Measurements from ENCODE around the gene CDK19.
"Not testable (repeated sequence)": the region's sequence is repeated elsewhere in the genome, so short reads cannot be mapped to it uniquely, and the experiment has no call there.

The CDK19 gene

GRCh38 chr6:110756817-110757216, 58.5 kb downstream of the CDK19 start:
- no peak for TF ChIP-seq CTCF (IDR thresholded peaks at IDR 0.05; ENCODE audit: low read length)
- no peak for TF ChIP-seq EZH2phosphoT487 (IDR thresholded peaks at IDR 0.05; ENCODE audit: low read length)
- TF ChIP-seq EZH2 (optimal IDR thresholded peaks at IDR 0.05; ENCODE audit: low read depth, low read length), result no peak
- H3K79me2 ChIP-seq (ENCODE audit: low read length), result no peaks in the 10 kb centered on the region
- no peaks in the 10 kb centered on the region for H4K20me1 ChIP-seq (ENCODE audit: insufficient read depth, low read length)
- DNase-seq, result no peak
- no peaks in the 10 kb centered on the region for H3K9me2 ChIP-seq (replicated peaks; ENCODE audit: insufficient read depth, low read length)
- H3K27me3 ChIP-seq (replicated peaks; ENCODE audit: insufficient read depth, low read length), result no peaks in the 10 kb centered on the region
- no peak overlapping the region for H3K4me3 ChIP-seq (ENCODE audit: low read length)
- H3F3A ChIP-seq (ENCODE audit: insufficient read depth, low read length), result no peaks in the 10 kb centered on the region
- no peak overlapping the region for H3K9ac ChIP-seq (ENCODE audit: low read length)
- H3K27ac ChIP-seq (ENCODE audit: low read length), result no peak overlapping the region
- no peaks in the 10 kb centered on the region for H3K36me3 ChIP-seq (replicated peaks; ENCODE audit: insufficient read depth, low read length)
- H3K9me3 ChIP-seq (replicated peaks; ENCODE audit: insufficient read depth, low read length), result no peaks in the 10 kb centered on the region
- H2AFZ ChIP-seq (ENCODE audit: low read length), result no peak overlapping the region
- H3K4me1 ChIP-seq (ENCODE audit: low read length), result 0 out of 2 replicates have a peak, but pooled peaks cover 4% of the 10 kb centered on the region
- H3K4me2 ChIP-seq (ENCODE audit: low read depth, low read length), result no peak overlapping the region

GRCh38 chr6:110755411-110755834, 59.8 kb downstream of the CDK19 start:
- Histone ChIP-seq H3K9me2 (replicated peaks; ENCODE audit: insufficient read depth, low read length) (no peaks in the 10 kb centered on the region), H2AFZ (ENCODE audit: low read length) (no peak overlapping the region), H3F3A (ENCODE audit: insufficient read depth, low read length) (no peaks in the 10 kb centered on the region), H4K20me1 (ENCODE audit: insufficient read depth, low read length) (no peaks in the 10 kb centered on the region), H3K79me2 (ENCODE audit: low read length) (no peaks in the 10 kb centered on the region), H3K4me2 (ENCODE audit: low read depth, low read length) (no peak overlapping the region), H3K4me3 (ENCODE audit: low read length) (no peak overlapping the region), H3K27ac (ENCODE audit: low read length) (no peak overlapping the region), H3K9ac (ENCODE audit: low read length) (no peak overlapping the region), H3K36me3 (replicated peaks; ENCODE audit: insufficient read depth, low read length) (no peaks in the 10 kb centered on the region), H3K9me3 (replicated peaks; ENCODE audit: insufficient read depth, low read length) (no peaks in the 10 kb centered on the region), H3K4me1 (ENCODE audit: low read length) (0 out of 2 replicates have a peak, but pooled peaks cover 4% of the 10 kb centered on the region), H3K27me3 (replicated peaks; ENCODE audit: insufficient read depth, low read length) (no peaks in the 10 kb centered on the region)
- no peak for DNase-seq
- no peak for TF ChIP-seq CTCF (IDR thresholded peaks at IDR 0.05; ENCODE audit: low read length)
- TF ChIP-seq EZH2 (optimal IDR thresholded peaks at IDR 0.05; ENCODE audit: low read depth, low read length), result no peak
- TF ChIP-seq EZH2phosphoT487 (IDR thresholded peaks at IDR 0.05; ENCODE audit: low read length), result no peak

GRCh38 chr6:110753936-110754668, 61.2 kb downstream of the CDK19 start:
- DNase-seq; H3K9me2 ChIP-seq (replicated peaks; ENCODE audit: insufficient read depth, low read length); H3K27ac ChIP-seq (ENCODE audit: low read length); H3K9me3 ChIP-seq (replicated peaks; ENCODE audit: insufficient read depth, low read length); H3K4me1 ChIP-seq (ENCODE audit: low read length); H3K9ac ChIP-seq (ENCODE audit: low read length); H2AFZ ChIP-seq (ENCODE audit: low read length); H4K20me1 ChIP-seq (ENCODE audit: insufficient read depth, low read length); H3K27me3 ChIP-seq (replicated peaks; ENCODE audit: insufficient read depth, low read length); H3K4me3 ChIP-seq (ENCODE audit: low read length); H3F3A ChIP-seq (ENCODE audit: insufficient read depth, low read length); H3K36me3 ChIP-seq (replicated peaks; ENCODE audit: insufficient read depth, low read length); H3K4me2 ChIP-seq (ENCODE audit: low read depth, low read length); H3K79me2 ChIP-seq (ENCODE audit: low read length): not testable (repeated sequence)

GRCh38 chr6:110748453-110748852, 66.8 kb downstream of the CDK19 start:
- TF ChIP-seq EZH2 (optimal IDR thresholded peaks at IDR 0.05; ENCODE audit: low read depth, low read length), result no peak
- TF ChIP-seq CTCF (IDR thresholded peaks at IDR 0.05; ENCODE audit: low read length), result no peak
- no peak for TF ChIP-seq EZH2phosphoT487 (IDR thresholded peaks at IDR 0.05; ENCODE audit: low read length)
- H4K20me1 ChIP-seq (ENCODE audit: insufficient read depth, low read length), result no peaks in the 10 kb centered on the region
- no peaks in the 10 kb centered on the region for H3K9me2 ChIP-seq (replicated peaks; ENCODE audit: insufficient read depth, low read length)
- H3K4me3 ChIP-seq (ENCODE audit: low read length), result no peak overlapping the region
- H3K4me2 ChIP-seq (ENCODE audit: low read depth, low read length), result no peak overlapping the region
- no peak for DNase-seq
- H2AFZ ChIP-seq (ENCODE audit: low read length), result no peak overlapping the region
- H3K27me3 ChIP-seq (replicated peaks; ENCODE audit: insufficient read depth, low read length), result no peaks in the 10 kb centered on the region
- H3K4me1 ChIP-seq (ENCODE audit: low read length), result no peaks in the 10 kb centered on the region
- H3K9ac ChIP-seq (ENCODE audit: low read length), result no peak overlapping the region
- H3F3A ChIP-seq (ENCODE audit: insufficient read depth, low read length), result no peaks in the 10 kb centered on the region
- H3K9me3 ChIP-seq (replicated peaks; ENCODE audit: insufficient read depth, low read length), result no peaks in the 10 kb centered on the region
- H3K79me2 ChIP-seq (ENCODE audit: low read length), result no peaks in the 10 kb centered on the region
- H3K27ac ChIP-seq (ENCODE audit: low read length), result no peak overlapping the region
- H3K36me3 ChIP-seq (replicated peaks; ENCODE audit: insufficient read depth, low read length), result no peaks in the 10 kb centered on the region

Data from MM.1S (cell line).